Activated CD4-positive, alpha-beta T cell treated with anti-CD3 and anti-CD28 coated beads for 1 hour (primary cell): ENCODE data around the gene FMNL2.
"Not testable (repeated sequence)": the region's sequence is repeated elsewhere in the genome, so short reads cannot be mapped to it uniquely, and the experiment has no call there.

Experiments used
- DNase-seq: peaks from one replicate; pipeline ENCODE4 v3.0.0-alpha.2; 2020

Gene FMNL2

DNA sequence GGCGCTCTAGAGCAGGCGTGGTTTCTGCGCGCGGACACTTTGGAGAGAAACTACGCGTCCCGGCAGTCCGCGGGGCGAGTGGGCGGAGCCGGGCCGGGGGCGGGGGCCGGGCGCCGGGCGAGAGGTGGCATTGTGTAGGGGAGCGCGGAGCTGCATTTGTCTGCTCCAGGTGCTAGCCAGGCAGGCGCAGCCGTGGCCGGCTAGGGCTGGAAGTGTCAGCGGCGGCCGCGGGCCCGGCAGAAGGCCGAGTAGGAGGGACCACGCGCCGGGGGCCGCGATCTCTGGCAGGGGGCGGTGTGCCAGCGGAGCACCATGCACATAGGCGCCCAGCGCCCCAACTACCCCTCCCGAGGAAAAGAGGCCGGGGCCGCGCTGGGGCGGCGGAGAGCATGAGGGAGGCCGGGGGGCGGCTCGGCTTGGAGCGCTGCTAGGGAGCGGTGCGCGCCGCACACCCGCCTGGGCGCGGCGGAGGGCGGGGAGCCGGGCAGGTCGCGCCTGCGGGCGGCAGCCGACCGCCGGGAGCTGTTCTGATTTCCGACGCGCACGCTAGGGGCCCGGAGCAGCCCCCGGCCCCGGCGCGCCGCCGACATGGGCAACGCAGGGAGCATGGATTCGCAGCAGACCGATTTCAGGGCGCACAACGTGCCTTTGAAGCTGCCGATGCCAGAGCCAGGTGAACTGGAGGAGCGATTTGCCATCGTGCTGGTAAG lies at the start of gene FMNL2:
Gene FMNL2, plus strand, starts transcription at position 159 of the 710 bp plus-strand sequence.
- DNase-seq, result no peak

GRCh38 chr2:152292991-152293390 lies 42.0 kb upstream of the FMNL2 start:
- DNase-seq, result no peak

DNA sequence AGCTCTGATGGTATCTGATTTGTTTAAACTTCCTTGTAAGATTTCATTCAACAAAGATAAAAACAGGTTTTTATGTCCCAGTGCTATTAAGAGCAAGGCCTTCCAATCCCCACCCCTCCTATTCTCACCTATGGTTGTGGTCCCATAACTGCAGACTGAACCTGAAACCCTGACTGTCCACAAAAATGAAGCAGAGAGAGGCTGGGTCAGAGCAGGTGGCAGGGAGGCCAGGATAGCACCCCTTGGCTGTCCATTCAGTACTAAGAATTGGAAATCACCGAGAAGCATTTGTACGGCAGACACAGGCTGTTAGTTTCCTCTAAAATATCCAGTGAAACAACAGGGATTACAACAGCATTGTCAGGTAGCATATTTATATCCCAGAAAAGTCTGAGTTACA lies 37.3 kb upstream of the FMNL2 start:
- no peak for DNase-seq

GRCh38 chr2:152298754-152299153 lies 36.2 kb upstream of the FMNL2 start:
- DNase-seq, result no peak

- no peak for DNase-seq
These were observed 33.8 kb upstream of the FMNL2 start for GRCh38 chr2:152301131-152301530.

DNA sequence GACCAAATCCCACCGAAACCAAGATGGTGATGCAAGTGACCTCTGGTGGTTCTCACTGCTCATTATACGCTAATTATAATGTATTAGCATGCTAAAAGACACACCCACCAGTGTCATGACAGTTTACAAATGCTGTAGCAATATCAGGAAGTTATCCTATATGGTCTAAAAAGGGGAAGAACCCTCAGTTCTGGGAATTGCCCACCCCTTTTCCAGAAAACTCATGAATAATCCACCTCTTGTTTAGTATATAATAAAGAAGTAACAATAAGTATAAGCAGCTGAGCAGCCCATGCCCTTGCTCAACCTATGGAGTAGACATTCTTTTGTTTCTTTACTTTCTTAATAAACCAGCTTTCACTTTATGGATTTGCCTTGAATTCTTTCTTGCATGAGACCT lies 31.0 kb upstream of the FMNL2 start:
- DNase-seq, result no peak

DNA sequence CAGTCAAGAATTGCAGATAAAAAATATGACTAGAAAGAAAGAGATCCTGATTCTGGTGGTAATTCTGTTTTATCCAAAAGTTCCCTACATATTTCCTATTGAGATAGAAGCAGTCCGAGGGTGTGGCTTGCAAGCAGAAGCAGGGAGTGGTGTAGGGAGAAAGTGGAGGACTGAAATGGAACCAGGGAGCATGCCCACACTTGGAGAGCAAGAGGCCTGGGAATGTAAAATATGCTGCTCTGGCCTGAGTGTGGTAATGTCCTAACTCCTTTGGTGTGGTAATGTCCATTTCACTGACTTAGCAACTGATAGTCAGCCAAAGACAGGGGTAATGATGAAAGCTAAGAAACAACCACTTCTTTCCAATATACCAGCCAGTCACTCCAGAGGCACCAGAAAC lies 30.1 kb upstream of the FMNL2 start:
- no peak for DNase-seq

- DNase-seq, result no peak
These were observed 27.1 kb upstream of the FMNL2 start for GRCh38 chr2:152307863-152308262.

DNA sequence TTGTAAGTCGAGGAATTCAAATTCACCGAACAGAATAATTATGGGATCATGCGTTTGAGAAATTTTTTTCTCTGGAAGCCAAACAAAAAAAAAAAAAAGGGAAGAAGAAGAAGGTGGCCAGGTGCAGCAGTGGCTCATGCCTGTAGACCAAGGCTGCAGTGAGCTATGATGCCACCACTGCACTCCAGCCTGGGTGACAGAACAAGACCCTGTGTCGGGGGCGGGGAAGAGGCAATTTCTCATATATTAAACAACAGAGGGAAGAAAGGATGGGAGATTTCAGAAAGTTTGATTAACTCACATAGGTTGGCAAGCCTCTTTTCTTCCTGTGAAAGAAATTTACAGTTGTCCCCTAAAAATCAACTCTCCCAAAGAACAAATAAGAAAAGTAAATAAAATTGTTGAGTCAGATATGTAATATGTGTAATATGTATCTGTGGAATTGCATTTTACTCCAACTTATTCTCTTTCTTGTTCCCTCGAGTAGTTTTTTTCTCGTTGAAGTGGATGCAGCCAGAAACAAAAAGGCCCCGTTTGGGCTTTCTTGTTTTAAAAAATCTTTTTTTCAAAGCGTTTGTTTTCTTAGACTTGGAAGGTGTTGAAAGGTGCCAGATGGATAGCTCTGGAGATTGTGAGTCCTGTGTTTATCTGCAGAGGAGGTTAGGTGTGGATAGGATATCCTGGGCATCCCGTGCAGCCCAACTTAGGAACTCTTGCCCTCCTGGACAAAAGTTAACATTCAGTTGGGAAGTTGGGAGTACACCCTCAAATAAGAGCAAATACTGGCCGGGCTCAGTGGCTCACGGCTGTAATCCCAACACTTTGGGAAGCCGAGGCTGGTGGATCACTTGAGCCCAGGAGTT lies 25.4 kb upstream of the FMNL2 start:
- DNase-seq, result no peak

DNA sequence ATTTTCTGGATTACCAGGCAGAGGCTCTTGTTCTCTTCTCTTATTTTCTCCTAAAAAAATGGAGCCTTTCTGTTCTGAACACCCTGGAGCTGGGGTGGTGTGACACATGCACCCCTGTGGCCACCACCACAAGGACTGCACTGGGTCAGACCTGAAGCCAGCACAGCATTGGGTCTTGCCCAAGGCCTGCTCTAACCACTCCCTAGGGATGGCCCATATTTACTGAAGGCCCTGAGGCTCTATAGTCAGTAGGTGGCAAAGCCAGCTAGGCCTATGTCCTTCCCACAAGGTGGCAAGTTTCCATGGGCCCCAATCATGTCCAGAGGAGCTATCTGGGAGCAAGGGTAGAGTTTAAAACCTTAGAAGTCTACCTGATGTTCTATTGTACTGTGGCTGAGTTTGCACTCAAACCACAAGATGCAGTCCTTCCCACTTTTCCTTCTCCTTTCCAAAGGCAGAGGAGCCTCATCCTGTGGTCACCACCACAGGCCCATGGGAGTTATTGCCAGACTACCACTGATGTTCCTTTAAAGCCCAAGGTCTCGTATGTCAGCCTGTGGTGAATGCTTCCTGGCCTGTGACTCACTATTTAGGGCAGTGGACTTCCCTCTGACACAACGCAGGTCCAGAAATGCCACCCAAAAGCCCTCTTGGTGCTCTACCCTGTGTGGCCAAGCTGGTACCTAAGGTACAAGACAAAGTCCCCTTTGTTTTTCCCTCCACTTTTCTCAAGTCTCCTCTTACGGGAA lies 15.0 kb upstream of the FMNL2 start:
- DNase-seq, result no peak

DNA sequence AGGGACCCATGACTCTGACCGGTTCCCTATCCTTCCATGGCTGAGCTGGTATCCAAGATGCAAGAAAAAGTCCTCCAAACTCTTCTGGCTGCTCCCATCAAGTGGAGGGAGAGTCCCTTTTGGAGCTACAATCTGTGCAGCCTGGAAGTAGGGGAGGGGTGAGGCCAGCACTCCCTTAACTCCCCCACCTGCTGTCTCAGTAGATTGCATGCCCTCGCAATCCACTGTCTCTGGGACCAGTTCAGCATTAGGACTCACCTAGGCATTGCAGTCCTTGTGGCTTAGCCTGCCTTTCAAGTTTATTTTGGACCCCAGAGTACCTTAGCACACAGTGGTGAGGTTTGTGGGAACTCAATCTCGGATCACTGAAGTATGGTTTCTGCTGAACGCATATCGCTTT lies 14.2 kb upstream of the FMNL2 start:
- DNase-seq, result no peak

DNA sequence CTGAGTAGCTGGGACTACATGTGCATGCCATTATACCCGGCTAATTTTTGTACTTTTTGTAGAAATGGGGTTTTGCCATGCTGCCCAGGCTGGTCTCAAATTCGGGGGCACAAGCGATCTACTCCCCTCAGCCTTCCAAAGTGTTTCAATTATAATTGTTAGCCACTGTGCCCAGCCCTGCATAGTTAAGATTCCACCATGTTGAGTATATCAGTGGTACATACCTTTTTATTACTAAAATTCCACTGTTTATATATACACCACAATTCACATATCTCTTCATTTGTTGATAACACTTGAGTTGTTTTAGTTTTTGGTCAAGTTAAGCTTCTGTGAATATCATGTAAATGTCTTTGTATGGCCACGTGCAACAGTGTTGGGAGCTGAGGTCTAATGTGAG lies 12.8 kb upstream of the FMNL2 start:
- DNase-seq, result no peak

DNA sequence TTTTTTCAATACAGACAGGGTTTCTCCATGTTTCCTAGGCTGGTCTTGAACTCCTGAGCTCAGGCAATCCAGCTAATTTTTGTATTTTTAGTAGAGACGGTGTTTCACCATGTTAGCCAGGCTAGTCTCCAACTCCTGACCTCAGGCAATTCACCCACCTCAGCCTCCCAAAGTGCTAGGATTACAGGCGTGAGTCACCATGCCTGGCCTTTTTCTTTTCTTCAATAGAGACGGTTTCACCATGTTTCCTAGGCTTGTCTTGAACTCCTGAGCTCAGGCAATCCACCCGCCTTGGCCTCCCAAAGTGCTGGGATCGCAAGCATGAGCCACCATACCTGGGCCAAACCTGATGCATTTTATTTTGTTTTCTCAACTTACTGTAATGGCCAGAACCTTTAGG lies 9.8 kb upstream of the FMNL2 start:
- not testable (repeated sequence) for DNase-seq

GRCh38 chr2:152326710-152327109 lies 8.3 kb upstream of the FMNL2 start:
- no peak for DNase-seq

- DNase-seq, result no peak
These were observed 7.0 kb upstream of the FMNL2 start for GRCh38 chr2:152328013-152328412.

DNA sequence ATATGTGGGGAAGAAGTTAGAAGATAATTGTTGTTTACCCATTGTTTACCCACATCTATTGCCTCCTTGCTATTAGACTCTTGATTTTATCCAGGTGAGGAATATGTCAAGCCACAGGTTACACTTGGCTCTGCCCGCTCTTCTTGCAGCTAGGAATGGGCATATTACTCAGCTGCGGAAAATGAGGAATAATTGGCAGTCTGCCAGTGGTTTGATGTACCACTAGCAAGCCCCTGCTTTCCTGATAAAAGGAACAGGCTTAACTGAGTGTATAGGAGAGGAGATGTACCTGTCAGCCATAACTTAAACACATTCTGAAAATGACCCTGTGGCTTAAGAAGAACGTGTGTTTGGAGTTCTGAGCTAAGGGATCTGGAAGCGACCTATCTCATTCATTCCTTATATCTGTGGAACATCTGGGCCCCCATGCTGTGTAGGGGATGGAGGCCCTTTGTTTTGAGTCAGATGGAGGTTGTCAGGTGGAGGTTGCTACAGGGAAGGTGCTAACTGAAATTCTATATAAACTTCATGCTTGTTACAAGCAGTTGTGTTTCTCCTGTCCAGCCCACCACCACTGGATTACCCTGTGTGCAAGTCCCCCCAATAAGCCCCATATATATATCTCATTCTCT lies 4.6 kb upstream of the FMNL2 start:
- no peak for DNase-seq

DNA sequence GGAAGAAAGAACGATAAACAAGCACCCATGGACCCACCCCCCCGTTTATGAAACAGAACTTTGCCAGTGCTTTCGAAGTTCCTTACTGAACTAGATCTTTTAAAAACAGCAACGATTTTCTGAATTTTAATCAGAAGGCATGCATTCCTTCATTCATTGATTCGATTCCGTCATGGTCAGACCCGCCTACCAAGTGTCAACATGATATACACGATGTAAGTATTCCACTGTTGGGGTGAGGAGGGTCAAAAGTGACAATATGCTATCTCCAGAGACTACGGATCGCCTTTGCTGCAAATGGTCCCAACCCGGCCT lies 316 bp upstream of the FMNL2 start:
- no peak for DNase-seq

DNA sequence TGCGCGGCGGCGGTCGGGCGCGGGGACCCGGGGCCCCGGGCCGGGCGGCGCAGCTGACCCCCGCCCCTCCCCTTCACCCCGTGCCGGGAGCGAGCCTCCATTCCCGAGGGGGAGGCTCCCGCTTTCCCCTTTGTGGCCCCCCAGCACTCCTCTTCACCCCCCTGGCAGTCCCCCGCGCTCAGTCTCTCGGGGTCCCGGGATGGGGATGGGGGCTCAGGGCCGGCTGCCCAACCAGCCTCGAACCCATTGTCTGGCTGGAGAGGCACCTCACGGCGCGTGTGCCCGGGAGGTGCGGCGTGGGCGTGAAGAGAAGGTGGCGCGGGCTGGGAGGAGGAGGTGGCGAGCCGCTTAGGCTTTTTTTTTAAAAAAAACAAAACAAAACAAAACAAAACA lies 748 bp downstream of the FMNL2 start:
- no peak for DNase-seq

DNA sequence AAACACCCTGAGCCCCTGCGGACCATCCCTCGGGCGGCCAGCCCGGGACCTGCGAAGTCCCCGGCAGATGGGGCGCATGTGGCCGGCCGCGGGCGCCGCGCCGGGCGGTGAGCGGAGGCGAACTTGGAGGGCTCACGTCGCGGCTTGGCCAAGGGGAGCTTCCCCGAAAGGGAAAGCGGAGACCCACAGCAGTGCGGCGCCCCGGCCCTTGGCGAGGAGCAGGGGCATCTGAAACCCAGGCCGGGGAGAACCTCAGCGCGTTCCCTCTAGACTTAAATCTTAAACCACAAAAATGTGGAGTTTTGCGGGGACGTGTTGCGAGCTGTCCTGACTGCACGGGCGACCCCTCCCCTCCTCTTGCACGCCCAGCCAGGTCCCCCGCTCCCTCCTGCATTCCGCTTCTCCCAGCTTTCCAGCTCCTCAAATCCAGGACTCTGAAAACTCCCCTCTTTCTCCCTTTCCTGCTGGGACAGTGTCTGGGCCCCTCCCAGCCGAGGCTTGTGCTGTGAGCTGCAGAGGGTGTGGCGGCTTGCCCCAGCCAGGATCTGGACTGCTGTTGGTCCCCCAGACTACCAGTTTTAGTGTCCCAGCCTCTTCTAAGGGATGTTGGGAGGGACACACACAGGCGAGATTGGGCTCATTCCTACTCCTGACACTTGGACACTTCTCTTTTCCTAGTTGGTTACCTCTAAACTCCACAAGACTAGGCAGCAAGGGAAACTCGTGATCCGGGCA lies 1.3 kb downstream of the FMNL2 start:
- DNase-seq, result no peak

- DNase-seq, result no peak
These were observed 2.0 kb downstream of the FMNL2 start for GRCh38 chr2:152336854-152337510.

DNA sequence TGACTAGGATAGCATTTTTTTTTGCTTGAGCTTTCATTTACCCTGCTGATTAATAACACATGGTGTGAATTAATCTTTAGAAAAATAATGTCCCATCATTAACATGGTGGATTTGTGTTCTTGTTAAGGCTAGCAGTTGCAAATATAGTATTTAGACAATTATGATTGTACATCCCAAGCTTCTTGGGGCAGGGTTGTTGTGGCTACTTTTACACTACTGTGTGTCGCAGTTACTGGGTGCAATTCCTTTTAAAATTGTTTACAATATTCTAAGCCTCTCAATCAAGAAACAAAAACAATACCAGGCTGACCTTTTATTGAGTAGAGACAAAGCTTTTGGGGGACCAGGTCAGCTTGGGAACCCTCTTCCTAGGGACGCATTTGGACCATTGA lies 2.5 kb downstream of the FMNL2 start:
- DNase-seq, result no peak
